WTC11 (cell line): ENCODE results near the gene TTYH1. TPM values are rescaled to one million over a fixed set of nuclear protein-coding genes. Genes with fewer than 3 reads are reported as not detected.

Experiments
- ATAC-seq: fragments of 200-7000 bp; cut with Tn5 transposase; 2 replicates; pipeline ENCODE4 v1.10.0; 2021; ENCODE audit warnings: mild to moderate bottlenecking, moderate library complexity
- CTCF ChIA-PET: fragments of 300-600 bp; sonication (Branson Sonifier 250); formaldehyde crosslinking; loops from one replicate; lab custom pipeline; 2021; ENCODE audit warnings: antibody characterized with exemption; lab: Charles Lee
- POLR2A ChIA-PET: fragments of 350-600 bp; sonication (Branson Sonifier 250); formaldehyde crosslinking; loops from one replicate; lab custom pipeline; 2021; ENCODE audit warnings: antibody characterized with exemption; lab: Charles Lee
- DNase-seq: peaks from one replicate; pipeline ENCODE4 v3.0.0; 2021; ENCODE audit warnings: low spot score
- H3K27ac Mint-ChIP-seq: 2 replicates; pipeline ENCODE4 v1.8.0; 2021; ENCODE audit warnings: mixed read lengths
- H3K27me3 Mint-ChIP-seq: 2 replicates; pipeline ENCODE4 v1.8.0; 2021; ENCODE audit warnings: low read depth, mild to moderate bottlenecking, moderate library complexity, mixed read lengths
- H3K36me3 Mint-ChIP-seq: 2 replicates; pipeline ENCODE4 v1.8.0; 2021; ENCODE audit warnings: mixed read lengths
- H3K4me1 Mint-ChIP-seq: 2 replicates; pipeline ENCODE4 v1.8.0; 2022; ENCODE audit warnings: mixed read lengths
- H3K4me3 Mint-ChIP-seq: 2 replicates; pipeline ENCODE4 v1.8.0; 2021; ENCODE audit warnings: mild to moderate bottlenecking, moderate library complexity, mixed read lengths
- H3K9me3 Mint-ChIP-seq: 2 replicates; pipeline ENCODE4 v1.8.0; 2021; ENCODE audit warnings: mixed read lengths
- CBFB ChIP-seq: sonication (generic); formaldehyde crosslinking; IDR thresholded peaks from 2 replicates; pipeline ENCODE4 v1.8.1; 2022; ENCODE audit warnings: mild to moderate bottlenecking, low read depth, missing genetic modification reagents
- FOXP1 ChIP-seq: sonication (generic); formaldehyde crosslinking; IDR thresholded peaks from 2 replicates; pipeline ENCODE4 v1.8.0; 2022; ENCODE audit warnings: missing genetic modification reagents, mild to moderate bottlenecking, moderate library complexity, borderline replicate concordance
- GABPB1 ChIP-seq: sonication (generic); formaldehyde crosslinking; IDR thresholded peaks from 2 replicates; pipeline ENCODE4 v1.8.1; 2023; ENCODE audit warnings: mild to moderate bottlenecking, missing genetic modification reagents
- IRF2 ChIP-seq: sonication (generic); formaldehyde crosslinking; IDR thresholded peaks from 2 replicates; pipeline ENCODE4 v1.8.0; 2022; ENCODE audit warnings: low read depth, missing genetic modification reagents, borderline replicate concordance
- MXD4 ChIP-seq: fragments of 250-450 bp; sonication (Bioruptor Pico); IDR thresholded peaks from 2 replicates; pipeline ENCODE4 v1.8.0; 2021; ENCODE audit warnings: mild to moderate bottlenecking, moderate library complexity, borderline replicate concordance
- NFYB ChIP-seq: sonication (generic); formaldehyde crosslinking; conservative IDR thresholded peaks from 2 replicates; pipeline ENCODE4 v1.8.0; 2022; ENCODE audit warnings: low read depth, missing genetic modification reagents
- SMAD4 ChIP-seq: sonication (generic); formaldehyde crosslinking; IDR thresholded peaks from 2 replicates; pipeline ENCODE4 v1.8.0; 2022; ENCODE audit warnings: mild to moderate bottlenecking, missing genetic modification reagents
- TEAD1 ChIP-seq: sonication (generic); formaldehyde crosslinking; IDR thresholded peaks from 2 replicates; pipeline ENCODE4 v1.8.0; 2022; ENCODE audit warnings: mild to moderate bottlenecking, missing genetic modification reagents
- ZNF263 ChIP-seq: sonication (generic); formaldehyde crosslinking; IDR thresholded peaks from 2 replicates; pipeline ENCODE4 v1.8.1; 2022; ENCODE audit warnings: low read depth, mild to moderate bottlenecking, moderate library complexity, missing genetic modification reagents
- total RNA-seq: library from RNA; stranded (reverse); gene quantifications from 3 replicates; pipeline ENCODE4 v1.2.3, GENCODE V29; 2021
- TF ChIP-seq, protein P1 (sequence below): fragments of 250-450 bp; sonication (Bioruptor Pico); IDR thresholded peaks from 2 replicates; pipeline ENCODE4 v1.9.0; 2021; ENCODE audit warnings: moderate library complexity, mild to moderate bottlenecking, inconsistent platforms, borderline replicate concordance
- TF ChIP-seq, protein P2 (sequence below): sonication (generic); formaldehyde crosslinking; conservative IDR thresholded peaks from 2 replicates; pipeline ENCODE4 v1.8.1; 2022; ENCODE audit warnings: mild to moderate bottlenecking, missing genetic modification reagents
- TF ChIP-seq, protein P3 (sequence below): fragments of 250-450 bp; sonication (Bioruptor Pico); conservative IDR thresholded peaks from 2 replicates; pipeline ENCODE4 v1.9.0; 2021; ENCODE audit warnings: mild to moderate bottlenecking
- TF ChIP-seq, protein P4 (sequence below): fragments of 250-450 bp; sonication (Bioruptor Pico); IDR thresholded peaks from 2 replicates; pipeline ENCODE4 v1.9.0; 2021; ENCODE audit warnings: mild to moderate bottlenecking
- TF ChIP-seq, protein P5 (sequence below): sonication (generic); formaldehyde crosslinking; IDR thresholded peaks from 2 replicates; pipeline ENCODE4 v1.8.0; 2022; ENCODE audit warnings: mild to moderate bottlenecking, missing genetic modification reagents
- TF ChIP-seq, protein P6 (sequence below): fragments of 250-450 bp; sonication (Bioruptor Pico); IDR thresholded peaks from 2 replicates; pipeline ENCODE4 v1.8.0; 2021; ENCODE audit warnings: mild to moderate bottlenecking
- TF ChIP-seq, protein P7 (sequence below): sonication (generic); formaldehyde crosslinking; IDR thresholded peaks from 2 replicates; pipeline ENCODE4 v1.8.0; 2022; ENCODE audit warnings: mild to moderate bottlenecking, missing genetic modification reagents
- TF ChIP-seq, protein P8 (sequence below): sonication (generic); formaldehyde crosslinking; IDR thresholded peaks from 2 replicates; pipeline ENCODE4 v1.8.0; 2022; ENCODE audit warnings: mild to moderate bottlenecking, missing genetic modification reagents
- TF ChIP-seq, protein P9 (sequence below): sonication (generic); formaldehyde crosslinking; conservative IDR thresholded peaks from 2 replicates; pipeline ENCODE4 v1.8.1; 2023; ENCODE audit warnings: mild to moderate bottlenecking, low read depth, missing genetic modification reagents, moderate library complexity
- TF ChIP-seq, protein P10 (sequence below): fragments of 200-600 bp; IDR thresholded peaks from 2 replicates; pipeline ENCODE4 v1.8.0; 2022; ENCODE audit warnings: antibody characterized with exemption

The TTYH1 gene
- total RNA-seq, 1 experiment from 2014 or later = 37.1 TPM

DNA sequence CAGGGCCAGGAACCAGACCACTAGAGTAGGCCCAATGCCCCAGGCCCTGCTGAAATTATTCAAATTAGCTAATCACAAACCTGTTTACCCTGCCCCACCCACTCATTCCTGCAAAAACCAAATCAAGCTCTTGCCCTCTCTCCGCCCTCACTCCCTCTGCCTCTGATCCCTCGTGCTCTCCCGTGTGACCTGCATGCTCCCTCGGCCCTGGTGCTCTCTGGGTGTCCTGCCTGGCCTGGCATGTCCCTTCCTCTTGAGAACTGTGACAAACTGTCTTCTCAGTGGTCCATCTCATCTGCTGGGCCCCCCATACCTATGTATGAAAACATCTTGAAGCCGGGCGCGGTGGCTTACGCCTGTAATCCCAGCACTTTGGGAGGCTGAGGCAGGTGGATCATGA is 12.2 kb upstream of the TTYH1 start:
- ATAC-seq = no peak
- Mint-ChIP-seq H3K36me3 (peaks cover under 1% of the 10 kb centered on the region; the same call in 1 of the 2 replicates), H3K4me3 (no peak overlapping the region), H3K4me1 (peaks cover 4% of the 10 kb centered on the region), H3K27ac (no peak overlapping the region), H3K27me3 (peaks cover 35% of the 10 kb centered on the region), H3K9me3 (peaks cover 12% of the 10 kb centered on the region)
- ChIA-PET POLR2A (interaction anchor here (0.7 kb wide), 1 partner anchor 49 kb away, joined by 3 read pairs; no protein-coding TSS in a partner anchor), CTCF (interaction anchor here (0.8 to 1.4 kb wide), 4 partner anchors 12 to 137 kb away, joined by 3 to 8 read pairs (median 5); no protein-coding TSS in a partner anchor)
- DNase-seq = no peak
- TF ChIP-seq, protein P1, sequence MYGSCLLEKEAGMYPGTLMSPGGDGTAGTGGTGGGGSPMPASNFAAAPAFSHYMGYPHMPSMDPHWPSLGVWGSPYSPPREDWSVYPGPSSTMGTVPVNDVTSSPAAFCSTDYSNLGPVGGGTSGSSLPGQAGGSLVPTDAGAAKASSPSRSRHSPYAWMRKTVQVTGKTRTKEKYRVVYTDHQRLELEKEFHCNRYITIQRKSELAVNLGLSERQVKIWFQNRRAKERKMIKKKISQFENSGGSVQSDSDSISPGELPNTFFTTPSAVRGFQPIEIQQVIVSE = no peak
- TF ChIP-seq FOXP1 (CRISPR knock-in tag) = no peak
- TF ChIP-seq, protein P2, sequence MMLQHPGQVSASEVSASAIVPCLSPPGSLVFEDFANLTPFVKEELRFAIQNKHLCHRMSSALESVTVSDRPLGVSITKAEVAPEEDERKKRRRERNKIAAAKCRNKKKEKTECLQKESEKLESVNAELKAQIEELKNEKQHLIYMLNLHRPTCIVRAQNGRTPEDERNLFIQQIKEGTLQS = no peak
- TF ChIP-seq, protein P3, sequence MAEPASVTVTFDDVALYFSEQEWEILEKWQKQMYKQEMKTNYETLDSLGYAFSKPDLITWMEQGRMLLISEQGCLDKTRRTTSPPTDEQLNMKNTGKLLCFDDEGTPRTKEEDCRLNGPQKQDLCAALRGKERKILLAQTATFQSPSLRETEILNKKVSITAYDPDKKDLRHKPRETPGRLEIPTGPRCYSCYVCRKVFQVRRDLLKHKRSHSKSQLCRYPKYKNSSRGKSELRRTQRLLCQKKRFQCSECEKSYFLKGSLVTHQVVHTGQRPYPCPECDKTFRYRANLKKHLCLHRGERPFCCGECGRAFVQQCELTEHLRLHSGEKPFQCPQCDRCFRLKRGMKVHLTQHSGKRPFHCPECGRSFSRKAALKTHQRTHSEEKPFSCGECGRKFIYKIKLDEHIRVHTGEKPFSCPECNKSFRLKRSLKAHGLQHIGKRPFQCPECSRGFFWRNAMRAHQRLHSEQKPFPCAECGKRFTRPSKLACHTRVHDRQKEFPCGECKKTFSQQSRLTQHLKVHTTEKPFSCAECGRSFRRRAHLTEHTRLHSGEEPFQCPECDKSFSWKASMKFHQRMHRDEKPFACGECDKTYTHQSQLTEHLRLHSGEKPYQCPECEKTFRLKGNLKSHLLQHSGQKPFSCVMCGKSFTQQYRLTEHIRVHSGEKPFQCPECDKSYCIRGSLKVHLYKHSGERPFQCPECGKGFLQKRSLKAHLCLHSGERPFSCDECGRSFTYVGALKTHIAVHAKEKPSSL (CRISPR knock-in tag) = no peak
- no peak for TF ChIP-seq SMAD4 (CRISPR knock-in tag)
- TF ChIP-seq, protein P4, sequence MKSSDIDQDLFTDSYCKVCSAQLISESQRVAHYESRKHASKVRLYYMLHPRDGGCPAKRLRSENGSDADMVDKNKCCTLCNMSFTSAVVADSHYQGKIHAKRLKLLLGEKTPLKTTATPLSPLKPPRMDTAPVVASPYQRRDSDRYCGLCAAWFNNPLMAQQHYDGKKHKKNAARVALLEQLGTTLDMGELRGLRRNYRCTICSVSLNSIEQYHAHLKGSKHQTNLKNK = no peak
- TF ChIP-seq TEAD1 (CRISPR knock-in tag) = no peak

DNA sequence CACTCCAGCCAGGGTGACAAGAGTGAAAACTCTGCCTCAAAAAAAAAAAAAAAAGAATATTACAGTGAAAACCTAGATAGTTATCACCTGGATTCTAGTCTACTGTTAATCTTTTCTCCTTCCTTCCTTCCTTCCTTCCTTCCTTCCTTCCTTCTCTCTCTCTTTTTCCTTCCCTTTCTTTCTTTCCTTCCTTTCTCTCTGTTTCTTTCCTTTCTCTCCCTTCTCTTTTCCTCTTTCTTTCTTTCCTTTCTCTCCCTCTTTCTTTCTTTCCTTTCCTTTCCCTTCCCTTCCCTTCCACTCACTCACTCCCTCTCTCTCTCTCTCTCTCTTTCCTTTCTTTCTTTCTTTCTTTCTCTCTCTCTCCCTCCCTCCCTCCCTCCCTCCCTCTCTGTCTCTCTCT is 9.6 kb upstream of the TTYH1 start:
- CTCF ChIA-PET = interaction anchor here (2.3 kb wide), 1 partner anchor 14 kb away, joined by 8 read pairs; no protein-coding TSS in a partner anchor
- DNase-seq = no peak

More for the DNA sequence above, 9.6 kb upstream of the TTYH1 start:
- H3K27ac Mint-ChIP-seq = no peak overlapping the region
- H3K9me3 Mint-ChIP-seq = peaks cover 10% of the 10 kb centered on the region
- H3K27me3 Mint-ChIP-seq = peaks cover 49% of the 10 kb centered on the region
- no peak for ATAC-seq
- peaks cover 6% of the 10 kb centered on the region for H3K4me1 Mint-ChIP-seq
- H3K36me3 Mint-ChIP-seq = peaks cover 3% of the 10 kb centered on the region; the same call in 1 of the 2 replicates
- TF ChIP-seq, protein P5, sequence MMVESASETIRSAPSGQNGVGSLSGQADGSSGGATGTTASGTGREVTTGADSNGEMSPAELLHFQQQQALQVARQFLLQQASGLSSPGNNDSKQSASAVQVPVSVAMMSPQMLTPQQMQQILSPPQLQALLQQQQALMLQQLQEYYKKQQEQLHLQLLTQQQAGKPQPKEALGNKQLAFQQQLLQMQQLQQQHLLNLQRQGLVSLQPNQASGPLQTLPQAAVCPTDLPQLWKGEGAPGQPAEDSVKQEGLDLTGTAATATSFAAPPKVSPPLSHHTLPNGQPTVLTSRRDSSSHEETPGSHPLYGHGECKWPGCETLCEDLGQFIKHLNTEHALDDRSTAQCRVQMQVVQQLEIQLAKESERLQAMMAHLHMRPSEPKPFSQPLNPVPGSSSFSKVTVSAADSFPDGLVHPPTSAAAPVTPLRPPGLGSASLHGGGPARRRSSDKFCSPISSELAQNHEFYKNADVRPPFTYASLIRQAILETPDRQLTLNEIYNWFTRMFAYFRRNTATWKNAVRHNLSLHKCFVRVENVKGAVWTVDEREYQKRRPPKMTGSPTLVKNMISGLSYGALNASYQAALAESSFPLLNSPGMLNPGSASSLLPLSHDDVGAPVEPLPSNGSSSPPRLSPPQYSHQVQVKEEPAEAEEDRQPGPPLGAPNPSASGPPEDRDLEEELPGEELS (CRISPR knock-in tag) = no peak
- TF ChIP-seq ZNF263 (CRISPR knock-in tag) (no peak), FOXP1 (CRISPR knock-in tag) (no peak), IRF2 (CRISPR knock-in tag) (no peak), CBFB (no peak), SMAD4 (CRISPR knock-in tag) (no peak), NFYB (CRISPR knock-in tag) (no peak), MXD4 (CRISPR knock-in tag) (no peak), GABPB1 (CRISPR knock-in tag) (no peak)
- TF ChIP-seq, protein P6, sequence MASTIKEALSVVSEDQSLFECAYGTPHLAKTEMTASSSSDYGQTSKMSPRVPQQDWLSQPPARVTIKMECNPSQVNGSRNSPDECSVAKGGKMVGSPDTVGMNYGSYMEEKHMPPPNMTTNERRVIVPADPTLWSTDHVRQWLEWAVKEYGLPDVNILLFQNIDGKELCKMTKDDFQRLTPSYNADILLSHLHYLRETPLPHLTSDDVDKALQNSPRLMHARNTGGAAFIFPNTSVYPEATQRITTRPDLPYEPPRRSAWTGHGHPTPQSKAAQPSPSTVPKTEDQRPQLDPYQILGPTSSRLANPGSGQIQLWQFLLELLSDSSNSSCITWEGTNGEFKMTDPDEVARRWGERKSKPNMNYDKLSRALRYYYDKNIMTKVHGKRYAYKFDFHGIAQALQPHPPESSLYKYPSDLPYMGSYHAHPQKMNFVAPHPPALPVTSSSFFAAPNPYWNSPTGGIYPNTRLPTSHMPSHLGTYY = no peak
- TF ChIP-seq, protein P7, sequence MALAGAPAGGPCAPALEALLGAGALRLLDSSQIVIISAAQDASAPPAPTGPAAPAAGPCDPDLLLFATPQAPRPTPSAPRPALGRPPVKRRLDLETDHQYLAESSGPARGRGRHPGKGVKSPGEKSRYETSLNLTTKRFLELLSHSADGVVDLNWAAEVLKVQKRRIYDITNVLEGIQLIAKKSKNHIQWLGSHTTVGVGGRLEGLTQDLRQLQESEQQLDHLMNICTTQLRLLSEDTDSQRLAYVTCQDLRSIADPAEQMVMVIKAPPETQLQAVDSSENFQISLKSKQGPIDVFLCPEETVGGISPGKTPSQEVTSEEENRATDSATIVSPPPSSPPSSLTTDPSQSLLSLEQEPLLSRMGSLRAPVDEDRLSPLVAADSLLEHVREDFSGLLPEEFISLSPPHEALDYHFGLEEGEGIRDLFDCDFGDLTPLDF = no peak
- TF ChIP-seq, protein P8, sequence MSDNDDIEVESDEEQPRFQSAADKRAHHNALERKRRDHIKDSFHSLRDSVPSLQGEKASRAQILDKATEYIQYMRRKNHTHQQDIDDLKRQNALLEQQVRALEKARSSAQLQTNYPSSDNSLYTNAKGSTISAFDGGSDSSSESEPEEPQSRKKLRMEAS (CRISPR knock-in tag) = no peak
- TF ChIP-seq, protein P9, sequence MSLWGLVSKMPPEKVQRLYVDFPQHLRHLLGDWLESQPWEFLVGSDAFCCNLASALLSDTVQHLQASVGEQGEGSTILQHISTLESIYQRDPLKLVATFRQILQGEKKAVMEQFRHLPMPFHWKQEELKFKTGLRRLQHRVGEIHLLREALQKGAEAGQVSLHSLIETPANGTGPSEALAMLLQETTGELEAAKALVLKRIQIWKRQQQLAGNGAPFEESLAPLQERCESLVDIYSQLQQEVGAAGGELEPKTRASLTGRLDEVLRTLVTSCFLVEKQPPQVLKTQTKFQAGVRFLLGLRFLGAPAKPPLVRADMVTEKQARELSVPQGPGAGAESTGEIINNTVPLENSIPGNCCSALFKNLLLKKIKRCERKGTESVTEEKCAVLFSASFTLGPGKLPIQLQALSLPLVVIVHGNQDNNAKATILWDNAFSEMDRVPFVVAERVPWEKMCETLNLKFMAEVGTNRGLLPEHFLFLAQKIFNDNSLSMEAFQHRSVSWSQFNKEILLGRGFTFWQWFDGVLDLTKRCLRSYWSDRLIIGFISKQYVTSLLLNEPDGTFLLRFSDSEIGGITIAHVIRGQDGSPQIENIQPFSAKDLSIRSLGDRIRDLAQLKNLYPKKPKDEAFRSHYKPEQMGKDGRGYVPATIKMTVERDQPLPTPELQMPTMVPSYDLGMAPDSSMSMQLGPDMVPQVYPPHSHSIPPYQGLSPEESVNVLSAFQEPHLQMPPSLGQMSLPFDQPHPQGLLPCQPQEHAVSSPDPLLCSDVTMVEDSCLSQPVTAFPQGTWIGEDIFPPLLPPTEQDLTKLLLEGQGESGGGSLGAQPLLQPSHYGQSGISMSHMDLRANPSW (CRISPR knock-in tag) = no peak
- TF ChIP-seq, protein P10, sequence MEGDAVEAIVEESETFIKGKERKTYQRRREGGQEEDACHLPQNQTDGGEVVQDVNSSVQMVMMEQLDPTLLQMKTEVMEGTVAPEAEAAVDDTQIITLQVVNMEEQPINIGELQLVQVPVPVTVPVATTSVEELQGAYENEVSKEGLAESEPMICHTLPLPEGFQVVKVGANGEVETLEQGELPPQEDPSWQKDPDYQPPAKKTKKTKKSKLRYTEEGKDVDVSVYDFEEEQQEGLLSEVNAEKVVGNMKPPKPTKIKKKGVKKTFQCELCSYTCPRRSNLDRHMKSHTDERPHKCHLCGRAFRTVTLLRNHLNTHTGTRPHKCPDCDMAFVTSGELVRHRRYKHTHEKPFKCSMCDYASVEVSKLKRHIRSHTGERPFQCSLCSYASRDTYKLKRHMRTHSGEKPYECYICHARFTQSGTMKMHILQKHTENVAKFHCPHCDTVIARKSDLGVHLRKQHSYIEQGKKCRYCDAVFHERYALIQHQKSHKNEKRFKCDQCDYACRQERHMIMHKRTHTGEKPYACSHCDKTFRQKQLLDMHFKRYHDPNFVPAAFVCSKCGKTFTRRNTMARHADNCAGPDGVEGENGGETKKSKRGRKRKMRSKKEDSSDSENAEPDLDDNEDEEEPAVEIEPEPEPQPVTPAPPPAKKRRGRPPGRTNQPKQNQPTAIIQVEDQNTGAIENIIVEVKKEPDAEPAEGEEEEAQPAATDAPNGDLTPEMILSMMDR = no peak
- no peak overlapping the region for H3K4me3 Mint-ChIP-seq
- POLR2A ChIA-PET = no interaction called here
